Cardiac muscle cell (in vitro differentiated cells and primary cell): Measurements from ENCODE around the gene CERS4. TPM values are rescaled to one million over a fixed set of nuclear protein-coding genes. Genes with fewer than 3 reads are reported as not detected.
A peak's percentile ranks its signal among the peaks of the same experiment; 100 is the strongest.
"Not testable (repeated sequence)": the region's sequence is repeated elsewhere in the genome, so short reads cannot be mapped to it uniquely, and the experiment has no call there.

ENCODE experiments used
- DNase-seq, 2 donors: peaks; one replicate each; pipeline versions ENCODE4 v3.0.0 to v3.0.0-alpha.2; 2010 to 2017; ENCODE audit warnings: low read depth in 1 of 2, low spot score in 1 of 2
- H3K27ac ChIP-seq: fragments of 200-600 bp; sonication (generic); 2 replicates; pipeline ENCODE4 v1.5.1; 2016
- H3K27me3 ChIP-seq: fragments of 200-600 bp; sonication (generic); 2 replicates; pipeline ENCODE4 v1.6.0; 2016; ENCODE audit warnings: control low read depth
- H3K36me3 ChIP-seq: fragments of 200-600 bp; sonication (generic); 2 replicates; pipeline ENCODE4 v1.5.1; 2016; ENCODE audit warnings: control low read depth
- H3K4me1 ChIP-seq: fragments of 200-600 bp; sonication (generic); 2 replicates; pipeline ENCODE4 v1.8.1; 2017; ENCODE audit warnings: low read depth, mild to moderate bottlenecking, mixed run types
- H3K4me3 ChIP-seq: fragments of 200-600 bp; sonication (generic); 2 replicates; pipeline ENCODE4 v1.5.1; 2016; ENCODE audit warnings: mild to moderate bottlenecking
- H3K9me3 ChIP-seq: fragments of 200-600 bp; sonication (generic); 2 replicates; pipeline ENCODE4 v1.5.1; 2017; ENCODE audit warnings: low read depth, mild to moderate bottlenecking, control low read depth
- CTCF ChIP-seq: IDR thresholded peaks from 2 replicates; pipeline ENCODE4 v1.5.1; 2012; ENCODE audit warnings: low read depth, mild to moderate bottlenecking, low read length
- polyA plus RNA-seq: library from polyadenylated mRNA; unstranded; fragments of >200 nt; fragmentation: Nextera tagmentation; extraction: Ambion mirVana; gene quantifications from 2 replicates; pipeline ENCODE4 v1.2.1, GENCODE V29; 2016
- total RNA-seq: library from RNA; depleted of rRNA; stranded (reverse); fragments of >200 nt; gene quantifications from 2 replicates; pipeline ENCODE4 v1.2.3, GENCODE V29; 2016

CERS4 gene
- total and polyA plus RNA-seq, 2 experiments from 2014 or later = 56.7 to 82.7 TPM

GRCh38 chr19:8243146-8243545, 34.0 kb downstream of the CERS4 start:
- H3K36me3 ChIP-seq = no peaks in the 10 kb centered on the region
- no peak for TF ChIP-seq CTCF
- DNase-seq = no peak
- H3K4me1 ChIP-seq = peaks cover 17% of the 10 kb centered on the region
- H3K27ac ChIP-seq = no peak overlapping the region
- H3K9me3 ChIP-seq = no peaks in the 10 kb centered on the region
- H3K4me3 ChIP-seq = no peak overlapping the region
- no peaks in the 10 kb centered on the region for H3K27me3 ChIP-seq

GRCh38 chr19:8244442-8244841, 35.3 kb downstream of the CERS4 start:
- no peaks in the 10 kb centered on the region for H3K9me3 ChIP-seq
- DNase-seq = no peak
- H3K36me3 ChIP-seq = no peaks in the 10 kb centered on the region
- no peak for TF ChIP-seq CTCF
- peaks cover 15% of the 10 kb centered on the region for H3K4me1 ChIP-seq
- no peak overlapping the region for H3K4me3 ChIP-seq
- no peaks in the 10 kb centered on the region for H3K27me3 ChIP-seq
- H3K27ac ChIP-seq = no peak overlapping the region

- H3K27me3 ChIP-seq = no peaks in the 10 kb centered on the region
- no peak overlapping the region for H3K4me3 ChIP-seq
- peaks cover 5% of the 10 kb centered on the region for H3K4me1 ChIP-seq
- H3K9me3 ChIP-seq = no peaks in the 10 kb centered on the region
- no peak for DNase-seq
- TF ChIP-seq CTCF = no peak
- no peaks in the 10 kb centered on the region for H3K36me3 ChIP-seq
- H3K27ac ChIP-seq = peak overlapping the region; percentile 2
Measured at GRCh38 chr19:8245869-8246835, 37.0 kb downstream of the CERS4 start.

GRCh38 chr19:8247129-8247890, 38.1 kb downstream of the CERS4 start:
- H3K27me3 ChIP-seq, H3K4me3 ChIP-seq, H3K27ac ChIP-seq, H3K36me3 ChIP-seq, H3K4me1 ChIP-seq, H3K9me3 ChIP-seq, DNase-seq: not testable (repeated sequence)

GRCh38 chr19:8248348-8249328, 39.5 kb downstream of the CERS4 start:
- no peak for DNase-seq
- TF ChIP-seq CTCF = no peak
- H3K36me3 ChIP-seq = no peaks in the 10 kb centered on the region
- no peaks in the 10 kb centered on the region for H3K27me3 ChIP-seq
- H3K4me3 ChIP-seq = no peak overlapping the region
- H3K9me3 ChIP-seq = no peaks in the 10 kb centered on the region
- no peak overlapping the region for H3K27ac ChIP-seq
- H3K4me1 ChIP-seq = no peaks in the 10 kb centered on the region
